ENCODE data around the gene TCF7L2.

Gene TCF7L2

DNA sequence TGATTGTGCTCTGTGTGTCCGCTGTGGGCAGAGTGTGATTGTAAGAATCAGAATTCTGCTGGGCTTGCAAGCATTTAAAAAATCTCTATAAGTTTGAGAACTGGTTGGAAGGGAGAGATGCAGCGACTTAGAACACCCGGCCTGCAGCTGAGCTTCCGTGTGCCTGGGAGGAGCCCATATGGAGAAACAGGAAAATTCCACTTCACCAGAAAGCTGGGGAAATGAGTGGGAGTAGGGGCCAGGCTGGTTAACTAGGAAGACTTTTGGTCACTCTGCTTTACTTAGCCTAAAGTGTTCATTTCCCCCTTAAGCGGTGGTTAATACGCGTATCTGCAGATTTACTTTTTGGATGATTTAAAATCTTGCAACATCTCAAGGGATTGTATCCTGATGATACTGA, 72.2 kb downstream of the TCF7L2 start:
- ATAC-seq = no peak
- TF ChIP-seq TOX (CRISPR knock-in tag; IDR thresholded peaks at IDR 0.05; ENCODE audit: borderline replicate concordance) = no peak
- no peak for TF ChIP-seq ZNF565 (CRISPR knock-in tag; conservative IDR thresholded peaks at IDR 0.05; ENCODE audit: low read depth)
- TF ChIP-seq, protein P1, sequence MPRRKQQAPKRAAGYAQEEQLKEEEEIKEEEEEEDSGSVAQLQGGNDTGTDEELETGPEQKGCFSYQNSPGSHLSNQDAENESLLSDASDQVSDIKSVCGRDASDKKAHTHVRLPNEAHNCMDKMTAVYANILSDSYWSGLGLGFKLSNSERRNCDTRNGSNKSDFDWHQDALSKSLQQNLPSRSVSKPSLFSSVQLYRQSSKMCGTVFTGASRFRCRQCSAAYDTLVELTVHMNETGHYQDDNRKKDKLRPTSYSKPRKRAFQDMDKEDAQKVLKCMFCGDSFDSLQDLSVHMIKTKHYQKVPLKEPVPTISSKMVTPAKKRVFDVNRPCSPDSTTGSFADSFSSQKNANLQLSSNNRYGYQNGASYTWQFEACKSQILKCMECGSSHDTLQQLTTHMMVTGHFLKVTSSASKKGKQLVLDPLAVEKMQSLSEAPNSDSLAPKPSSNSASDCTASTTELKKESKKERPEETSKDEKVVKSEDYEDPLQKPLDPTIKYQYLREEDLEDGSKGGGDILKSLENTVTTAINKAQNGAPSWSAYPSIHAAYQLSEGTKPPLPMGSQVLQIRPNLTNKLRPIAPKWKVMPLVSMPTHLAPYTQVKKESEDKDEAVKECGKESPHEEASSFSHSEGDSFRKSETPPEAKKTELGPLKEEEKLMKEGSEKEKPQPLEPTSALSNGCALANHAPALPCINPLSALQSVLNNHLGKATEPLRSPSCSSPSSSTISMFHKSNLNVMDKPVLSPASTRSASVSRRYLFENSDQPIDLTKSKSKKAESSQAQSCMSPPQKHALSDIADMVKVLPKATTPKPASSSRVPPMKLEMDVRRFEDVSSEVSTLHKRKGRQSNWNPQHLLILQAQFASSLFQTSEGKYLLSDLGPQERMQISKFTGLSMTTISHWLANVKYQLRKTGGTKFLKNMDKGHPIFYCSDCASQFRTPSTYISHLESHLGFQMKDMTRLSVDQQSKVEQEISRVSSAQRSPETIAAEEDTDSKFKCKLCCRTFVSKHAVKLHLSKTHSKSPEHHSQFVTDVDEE (CRISPR knock-in tag; IDR thresholded peaks at IDR 0.05) = no peak
- TF ChIP-seq, protein P2, sequence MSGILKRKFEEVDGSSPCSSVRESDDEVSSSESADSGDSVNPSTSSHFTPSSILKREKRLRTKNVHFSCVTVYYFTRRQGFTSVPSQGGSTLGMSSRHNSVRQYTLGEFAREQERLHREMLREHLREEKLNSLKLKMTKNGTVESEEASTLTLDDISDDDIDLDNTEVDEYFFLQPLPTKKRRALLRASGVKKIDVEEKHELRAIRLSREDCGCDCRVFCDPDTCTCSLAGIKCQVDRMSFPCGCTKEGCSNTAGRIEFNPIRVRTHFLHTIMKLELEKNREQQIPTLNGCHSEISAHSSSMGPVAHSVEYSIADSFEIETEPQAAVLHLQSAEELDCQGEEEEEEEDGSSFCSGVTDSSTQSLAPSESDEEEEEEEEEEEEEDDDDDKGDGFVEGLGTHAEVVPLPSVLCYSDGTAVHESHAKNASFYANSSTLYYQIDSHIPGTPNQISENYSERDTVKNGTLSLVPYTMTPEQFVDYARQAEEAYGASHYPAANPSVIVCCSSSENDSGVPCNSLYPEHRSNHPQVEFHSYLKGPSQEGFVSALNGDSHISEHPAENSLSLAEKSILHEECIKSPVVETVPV (CRISPR knock-in tag; IDR thresholded peaks at IDR 0.05) = no peak
- no peak for TF ChIP-seq PPARA (CRISPR knock-in tag; IDR thresholded peaks at IDR 0.05; ENCODE audit: borderline replicate concordance)
- TF ChIP-seq TCF4 (CRISPR knock-in tag; IDR thresholded peaks at IDR 0.05; ENCODE audit: borderline replicate concordance) = no peak

DNA sequence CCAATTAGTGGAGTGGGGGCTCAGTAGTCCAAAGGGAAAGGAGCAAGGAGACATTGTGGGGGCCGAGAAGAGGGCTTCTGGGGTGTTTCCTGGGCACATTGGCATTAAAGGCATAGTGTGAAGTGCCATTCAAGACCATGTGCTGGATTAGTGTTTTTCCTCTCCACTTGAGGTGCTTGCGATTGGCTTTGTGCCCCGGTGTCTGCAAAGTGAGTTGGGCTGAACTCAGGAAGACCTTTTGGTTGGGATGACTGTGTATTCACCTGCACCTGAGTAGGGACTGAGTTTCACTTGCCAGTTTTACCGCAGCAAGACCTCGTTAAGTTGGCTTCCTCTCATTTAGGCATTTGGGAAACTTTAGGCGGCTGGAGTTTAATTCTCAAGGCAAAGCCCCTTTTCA, 73.0 kb downstream of the TCF7L2 start:
- no peak for TF ChIP-seq TCF4 (CRISPR knock-in tag; IDR thresholded peaks at IDR 0.05; ENCODE audit: borderline replicate concordance)
- TF ChIP-seq OSR1 (CRISPR knock-in tag; IDR thresholded peaks at IDR 0.05) = no peak
- TF ChIP-seq RARB (CRISPR knock-in tag; IDR thresholded peaks at IDR 0.05) = no peak
- no peak for TF ChIP-seq ZFP30 (CRISPR knock-in tag; IDR thresholded peaks at IDR 0.05)
- TF ChIP-seq, protein P1 (CRISPR knock-in tag; IDR thresholded peaks at IDR 0.05) = no peak
- TF ChIP-seq ZFP3 (CRISPR knock-in tag; IDR thresholded peaks at IDR 0.05) = no peak
- no peak for ATAC-seq

DNA sequence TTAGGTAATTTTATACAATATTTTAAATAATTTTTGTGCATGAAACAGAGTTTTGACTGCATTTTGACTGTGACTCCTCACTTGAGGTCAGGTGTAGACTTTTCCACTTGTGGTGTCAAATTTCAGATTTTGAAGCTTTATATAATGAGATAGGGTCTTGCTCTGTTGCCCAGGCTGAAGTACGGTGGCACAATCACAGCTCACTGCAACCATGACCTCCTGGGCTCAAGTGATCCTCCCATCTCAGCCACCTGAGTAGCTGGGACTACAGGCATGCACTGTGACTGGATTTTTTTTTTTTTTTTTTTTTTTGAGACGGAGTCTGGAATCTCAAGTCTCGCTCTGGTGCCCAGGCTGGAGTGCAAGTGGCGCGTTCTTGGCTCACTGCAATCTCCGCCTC, 74.9 kb downstream of the TCF7L2 start:
- no peak for ATAC-seq
- TF ChIP-seq, protein P1 (CRISPR knock-in tag; IDR thresholded peaks at IDR 0.05) = no peak
- no peak for TF ChIP-seq OSR1 (CRISPR knock-in tag; IDR thresholded peaks at IDR 0.05)
- TF ChIP-seq, protein P3, sequence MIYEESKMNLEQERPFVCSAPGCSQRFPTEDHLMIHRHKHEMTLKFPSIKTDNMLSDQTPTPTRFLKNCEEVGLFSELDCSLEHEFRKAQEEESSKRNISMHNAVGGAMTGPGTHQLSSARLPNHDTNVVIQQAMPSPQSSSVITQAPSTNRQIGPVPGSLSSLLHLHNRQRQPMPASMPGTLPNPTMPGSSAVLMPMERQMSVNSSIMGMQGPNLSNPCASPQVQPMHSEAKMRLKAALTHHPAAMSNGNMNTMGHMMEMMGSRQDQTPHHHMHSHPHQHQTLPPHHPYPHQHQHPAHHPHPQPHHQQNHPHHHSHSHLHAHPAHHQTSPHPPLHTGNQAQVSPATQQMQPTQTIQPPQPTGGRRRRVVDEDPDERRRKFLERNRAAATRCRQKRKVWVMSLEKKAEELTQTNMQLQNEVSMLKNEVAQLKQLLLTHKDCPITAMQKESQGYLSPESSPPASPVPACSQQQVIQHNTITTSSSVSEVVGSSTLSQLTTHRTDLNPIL (CRISPR knock-in tag; IDR thresholded peaks at IDR 0.05; ENCODE audit: low read depth) = no peak
- TF ChIP-seq ZNF565 (CRISPR knock-in tag; conservative IDR thresholded peaks at IDR 0.05; ENCODE audit: low read depth) = no peak
- no peak for TF ChIP-seq ZNF8 (CRISPR knock-in tag; IDR thresholded peaks at IDR 0.05)
- TF ChIP-seq ZFP30 (CRISPR knock-in tag; IDR thresholded peaks at IDR 0.05) = no peak
- TF ChIP-seq ARNTL (CRISPR knock-in tag; IDR thresholded peaks at IDR 0.05; ENCODE audit: borderline replicate concordance, low read depth) = no peak
- TF ChIP-seq ZFP3 (CRISPR knock-in tag; IDR thresholded peaks at IDR 0.05) = no peak

DNA sequence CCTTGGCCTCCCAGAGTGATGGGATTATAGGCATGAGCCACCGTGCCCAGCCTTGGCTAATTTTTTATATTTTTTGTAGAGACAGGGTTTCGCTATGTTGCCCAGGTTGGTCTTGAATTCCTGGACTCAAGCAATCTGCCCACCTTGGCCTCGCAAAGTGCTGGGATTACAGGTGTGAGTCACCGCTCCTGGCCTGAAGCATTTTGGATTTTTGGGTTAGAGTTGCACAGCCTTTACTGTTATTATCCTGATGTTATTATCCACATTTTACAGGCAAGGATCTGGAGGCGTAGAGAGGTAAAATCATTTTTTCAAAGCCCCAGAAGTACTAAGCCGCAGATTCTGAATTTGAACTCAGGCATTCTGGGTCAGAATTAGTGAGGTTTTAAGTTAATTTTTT, 75.4 kb downstream of the TCF7L2 start:
- ATAC-seq = no peak

More for the DNA sequence above, 75.4 kb downstream of the TCF7L2 start:
- TF ChIP-seq OSR1 (CRISPR knock-in tag; IDR thresholded peaks at IDR 0.05) = no peak
- TF ChIP-seq TCF4 (CRISPR knock-in tag; IDR thresholded peaks at IDR 0.05; ENCODE audit: borderline replicate concordance) = no peak
- TF ChIP-seq CSDC2 (CRISPR knock-in tag; IDR thresholded peaks at IDR 0.05) = no peak
- TF ChIP-seq ISL1 (CRISPR knock-in tag; IDR thresholded peaks at IDR 0.05) = no peak
- TF ChIP-seq ZNF565 (CRISPR knock-in tag; conservative IDR thresholded peaks at IDR 0.05; ENCODE audit: low read depth) = no peak
- TF ChIP-seq ZFP30 (CRISPR knock-in tag; IDR thresholded peaks at IDR 0.05) = no peak
- TF ChIP-seq ESRRG (CRISPR knock-in tag; IDR thresholded peaks at IDR 0.05) = no peak
- no peak for TF ChIP-seq PPARA (CRISPR knock-in tag; IDR thresholded peaks at IDR 0.05; ENCODE audit: borderline replicate concordance)
- no peak for TF ChIP-seq ZFP3 (CRISPR knock-in tag; IDR thresholded peaks at IDR 0.05)
- no peak for TF ChIP-seq ZNF8 (CRISPR knock-in tag; IDR thresholded peaks at IDR 0.05)

Data from SK-N-SH treated with all-trans-retinoic acid at 6 μM for 48 hours (cell line).